Inferior parietal cortex (tissue), 1 donor: ENCODE measurements around the gene NENF.
A peak's percentile ranks its signal among the peaks of the same experiment; 100 is the strongest.

ENCODE experiments used
- DNase-seq: peaks from one replicate; pipeline ENCODE4 v3.0.0-alpha.2; 2016; ENCODE audit errors: extremely low spot score

Gene NENF

GRCh38 chr1:212431644-212432043 is 1.1 kb upstream of the NENF start:
- no peak for DNase-seq

- no peak for DNase-seq
These were observed 454 bp upstream of the NENF start for GRCh38 chr1:212432272-212432660.

- DNase-seq, result no peak
These were observed 1.1 kb downstream of the NENF start for GRCh38 chr1:212433577-212434462.

GRCh38 chr1:212434992-212435391 is 2.3 kb downstream of the NENF start:
- no peak for DNase-seq

GRCh38 chr1:212437179-212437798 is 4.6 kb downstream of the NENF start:
- DNase-seq, result no peak

- no peak for DNase-seq
These were observed 6.1 kb downstream of the NENF start for GRCh38 chr1:212438831-212439237.

GRCh38 chr1:212440419-212440818 is 7.7 kb downstream of the NENF start:
- DNase-seq, result no peak

GRCh38 chr1:212442408-212442807 is 9.7 kb downstream of the NENF start:
- DNase-seq, result no peak

- no peak for DNase-seq
These were observed 13.6 kb downstream of the NENF start for GRCh38 chr1:212446333-212446732.

- DNase-seq, result no peak
These were observed 14.8 kb downstream of the NENF start for GRCh38 chr1:212447478-212447877.

GRCh38 chr1:212450331-212450881 is 17.7 kb downstream of the NENF start:
- DNase-seq, result no peak

GRCh38 chr1:212451416-212452322 is 18.9 kb downstream of the NENF start:
- DNase-seq, result no peak

GRCh38 chr1:212452323-212453155 is 19.8 kb downstream of the NENF start:
- DNase-seq, result no peak

GRCh38 chr1:212453156-212453857 is 20.6 kb downstream of the NENF start:
- DNase-seq, result no peak

GRCh38 chr1:212454741-212455140 is 22.0 kb downstream of the NENF start:
- no peak for DNase-seq

- DNase-seq, result no peak
These were observed 22.7 kb downstream of the NENF start for GRCh38 chr1:212455401-212455800.

- DNase-seq, result peak; percentile 96
These were observed 23.2 kb downstream of the NENF start for GRCh38 chr1:212455803-212456528.

- DNase-seq, result no peak
These were observed 25.1 kb downstream of the NENF start for GRCh38 chr1:212457740-212458338.

- DNase-seq, result no peak
These were observed 26.1 kb downstream of the NENF start for GRCh38 chr1:212458817-212459216.
